Stomach (tissue), 19 donors: Measurements from ENCODE around the gene RANGRF. TPM values are rescaled to one million over a fixed set of nuclear protein-coding genes. Genes with fewer than 3 reads are reported as not detected.

Experiments
- DNase-seq, 2 donors: peaks; one replicate each; pipeline versions ENCODE4 v3.0.0 to v3.0.0-alpha.2; 2013 to 2019
- H3K27ac ChIP-seq, 5 donors: fragments of 200-600 bp in 4 of 5; sonication (generic) in 4 of 5; one replicate each; pipeline ENCODE4 v1.5.1; 2013 to 2019; ENCODE audit warnings: mild to moderate bottlenecking in 1 of 5, moderate library complexity in 1 of 5
- H3K27me3 ChIP-seq, 3 donors: fragments of 200-600 bp; sonication (generic); one replicate each; pipeline ENCODE4 v1.5.1; 2017 to 2019; ENCODE audit warnings: mixed run types in 1 of 3
- H3K36me3 ChIP-seq, 4 donors: fragments of 200-600 bp; sonication (generic); 1 replicate in 3 of 4; 2 replicates in 1 of 4; pipeline ENCODE4 v1.5.1; 2016 to 2019
- H3K4me1 ChIP-seq, 4 donors: fragments of 200-600 bp; sonication (generic); one replicate each; pipeline ENCODE4 v1.5.1; 2016 to 2019
- H3K4me3 ChIP-seq, 4 donors: fragments of 200-600 bp; sonication (generic) in 3 of 4; one replicate each; pipeline ENCODE4 v1.5.1; 2016 to 2019; ENCODE audit warnings: mild to moderate bottlenecking in 1 of 4
- H3K9me3 ChIP-seq, 4 donors: fragments of 200-600 bp; sonication (generic); one replicate each; pipeline ENCODE4 v1.5.1; 2016 to 2019
- CTCF ChIP-seq, 7 experiments: fragments of 450-650 bp in 4 of 7; fragments of 200-600 bp in 3 of 7; sonication (generic) in 3 of 7; IDR thresholded peaks; one replicate each; pipeline ENCODE4 v1.5.1; 2016 to 2019; ENCODE audit warnings: antibody characterized with exemption in 7 of 7, control low read depth in 2 of 7, mild to moderate bottlenecking in 1 of 7
- EP300 ChIP-seq: sonication (generic); formaldehyde crosslinking; IDR thresholded peaks from one replicate; pipeline ENCODE4 v1.6.1; 2017; ENCODE audit warnings: antibody characterized with exemption
- POLR2A ChIP-seq, 4 donors: fragments of 450-650 bp; IDR thresholded peaks; one replicate each; pipeline ENCODE4 v1.6.1; 2016; ENCODE audit warnings: antibody characterized with exemption in 4 of 4, control low read depth in 2 of 4, mild to moderate bottlenecking in 1 of 4, moderate library complexity in 1 of 4
- POLR2AphosphoS5 ChIP-seq, 3 donors: sonication (generic); formaldehyde crosslinking; IDR thresholded peaks; one replicate each; pipeline ENCODE4 v1.6.1; 2016; ENCODE audit warnings: antibody characterized with exemption in 3 of 3
- WGBS, 5 donors: extraction: QIAGEN DNeasy Blood & Tissue Kit in 3 of 5; methylation state at CpG; one replicate each; pipeline versions ENCODE4 v1.1.5 to v1.1.7; 2013 to 2018; 5-methylcytosine and 5-hydroxymethylcytosine counted together
- intact Hi-C: fragments of 100-400 bp; cut with DNase I; formaldehyde crosslinking; loops from one replicate; pipeline ENCODE4 v1.15.1; 2023; ENCODE audit warnings: low total_unique reads
- long read RNA-seq, 10 donors: transcript quantifications; one replicate each; lab custom pipeline, GENCODE V29; 2026
- polyA plus RNA-seq, 3 donors: library from polyadenylated mRNA; stranded (reverse); fragments of 200-250 nt; gene quantifications; one replicate each; pipeline ENCODE4 v1.2.3, GENCODE V29; 2013
- total RNA-seq, 5 donors: library from RNA; depleted of rRNA; stranded (reverse); fragments of >200 nt; gene quantifications; one replicate each; pipeline versions ENCODE4 v1.1.0 to v1.2.3, GENCODE V29; 2014 to 2016
- donor health status: healthy with polysubstance abuse.
- donor health status: Bipolar disorder and iron deficiency.
- donor health status: healthy.

RANGRF gene, protein sequence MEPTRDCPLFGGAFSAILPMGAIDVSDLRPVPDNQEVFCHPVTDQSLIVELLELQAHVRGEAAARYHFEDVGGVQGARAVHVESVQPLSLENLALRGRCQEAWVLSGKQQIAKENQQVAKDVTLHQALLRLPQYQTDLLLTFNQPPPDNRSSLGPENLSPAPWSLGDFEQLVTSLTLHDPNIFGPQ
- total RNA-seq (10 to 100 TPM in 1 of 5 donors, 1 to 10 TPM in 3, not detected in 1; 2.9 to 25.4 (median 7.6) TPM), polyA plus RNA-seq (10 to 100 TPM; 48.5 to 59.2 (median 54.1) TPM)
- long read RNA-seq, donor 1, partial matches to known transcripts: 0 of 4 reads
- long read RNA-seq, donor 1, other reads (novel, unspliced or antisense): 0 of 4 reads
- long read RNA-seq, donor 2, transcript RANGRF-202 (4 exons, 1,074 nt): minor isoform, 5 of 27 reads
- long read RNA-seq, donor 2, transcript RANGRF-201 (5 exons, 1,009 nt): major isoform, 9 of 27 reads
- long read RNA-seq, donor 2, partial matches to known transcripts: 6 of 27 reads
- long read RNA-seq, donor 2, other reads (novel, unspliced or antisense): 0 of 27 reads
- long read RNA-seq, donor 3, partial matches to known transcripts: 0 of 7 reads
- long read RNA-seq, donor 3, other reads (novel, unspliced or antisense): 0 of 7 reads
- long read RNA-seq, donor 4, transcript RANGRF-201 (5 exons, 1,009 nt): major isoform, 5 of 6 reads
- long read RNA-seq, donor 4, partial matches to known transcripts: 0 of 6 reads
- long read RNA-seq, donor 4, other reads (novel, unspliced or antisense): 0 of 6 reads
- long read RNA-seq, donor 5, partial matches to known transcripts: 6 of 14 reads
- long read RNA-seq, donor 5, other reads (novel, unspliced or antisense): 0 of 14 reads
- long read RNA-seq, donor 6, transcript RANGRF-202 (4 exons, 1,074 nt): minor isoform, 7 of 54 reads
- long read RNA-seq, donor 6, transcript RANGRF-201 (5 exons, 1,009 nt): major isoform, 18 of 54 reads
- long read RNA-seq, donor 6, transcript RANGRF-203 (3 exons, 1,140 nt): minor isoform, 5 of 54 reads
- long read RNA-seq, donor 6, partial matches to known transcripts: 20 of 54 reads
- long read RNA-seq, donor 6, other reads (novel, unspliced or antisense): 0 of 54 reads
- long read RNA-seq, donor 7, transcript RANGRF-201 (5 exons, 1,009 nt): major isoform, 12 of 24 reads
- long read RNA-seq, donor 7, transcript RANGRF-202 (4 exons, 1,074 nt): minor isoform, 6 of 24 reads
- long read RNA-seq, donor 7, partial matches to known transcripts: 0 of 24 reads
- long read RNA-seq, donor 7, other reads (novel, unspliced or antisense): 0 of 24 reads
- long read RNA-seq, donor 8, transcript RANGRF-202 (4 exons, 1,074 nt): major isoform, 7 of 39 reads
- long read RNA-seq, donor 8, transcript RANGRF-201 (5 exons, 1,009 nt): major isoform, 7 of 39 reads
- long read RNA-seq, donor 8, partial matches to known transcripts: 22 of 39 reads
- long read RNA-seq, donor 8, other reads (novel, unspliced or antisense): 0 of 39 reads
- long read RNA-seq, donor 9, transcript RANGRF-202 (4 exons, 1,074 nt): minor isoform, 5 of 16 reads
- long read RNA-seq, donor 9, transcript RANGRF-201 (5 exons, 1,009 nt): major isoform, 8 of 16 reads
- long read RNA-seq, donor 9, partial matches to known transcripts: 0 of 16 reads
- long read RNA-seq, donor 9, other reads (novel, unspliced or antisense): 0 of 16 reads
- long read RNA-seq, donor 10, partial matches to known transcripts: 0 of 5 reads
- long read RNA-seq, donor 10, other reads (novel, unspliced or antisense): 0 of 5 reads

- Histone ChIP-seq H3K27me3 (no peaks in the 10 kb centered on the region), H3K27ac (peak within 1 kb of the TSS; percentile 94 to 99 (median 95)), H3K4me1 (peaks cover 8 to 54% (median 48%) of the 10 kb centered on the region in 4 donors), H3K36me3 (peaks cover 0 to 10% (median 0%) of the 10 kb centered on the region in 4 donors), H3K9me3 (no peaks in the 10 kb centered on the region), H3K4me3 (peak within 1 kb of the TSS; percentile 68 to 86 (median 77))
- peak; percentile 36 to 92 (median 81) for TF ChIP-seq POLR2AphosphoS5 (IDR thresholded peaks at IDR 0.05)
- peak; percentile 23 for TF ChIP-seq EP300
- TF ChIP-seq POLR2A (IDR thresholded peaks at IDR 0.05): peak in 1 of 4 donors; percentile 31
- no peak for TF ChIP-seq CTCF (IDR thresholded peaks at IDR 0.05)
- peak; percentile 94 to 96 for DNase-seq
- intact Hi-C loops: no loop called here
- WGBS, 5 donors: 0 to 1% (median 0%) methylated on average over 34 to 53 of the region's 53 CpGs
Measured at GRCh38 chr17:8288336-8289102, at the start of gene RANGRF. Gene RANGRF, plus strand, starts transcription at chr17:8288670. Its CDS starts 119 bp downstream, at chr17:8288789.

DNA sequence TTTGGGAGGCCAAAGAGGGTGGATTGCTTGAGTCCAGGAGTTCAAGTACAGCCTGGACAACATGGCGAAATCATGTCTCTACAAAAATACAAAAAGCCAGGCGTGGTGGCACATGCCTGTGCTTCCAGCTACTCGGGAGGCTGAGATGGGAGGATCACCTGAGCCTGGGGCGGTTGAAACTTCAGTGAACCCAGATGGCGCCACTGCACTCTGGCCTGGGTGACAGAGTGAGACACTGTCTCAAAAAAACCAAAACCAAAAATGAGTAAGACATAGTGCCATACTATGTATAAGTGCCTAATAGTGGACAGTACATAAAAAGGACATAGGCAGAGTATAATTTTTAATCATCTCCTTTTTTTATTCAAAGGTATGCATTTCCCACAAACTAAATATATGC lies 44.6 kb upstream of the RANGRF start:
- DNase-seq: no peak
- Histone ChIP-seq H3K27ac (no peak overlapping the region), H3K27me3 (no peaks in the 10 kb centered on the region), H3K36me3 (peaks cover 18 to 52% (median 45%) of the 10 kb centered on the region in 4 donors), H3K4me1 (peaks cover 0 to 22% (median 18%) of the 10 kb centered on the region in 4 donors), H3K4me3 (no peak overlapping the region), H3K9me3 (no peaks in the 10 kb centered on the region)
- TF ChIP-seq POLR2A (IDR thresholded peaks at IDR 0.05): no peak
- TF ChIP-seq CTCF (IDR thresholded peaks at IDR 0.05): no peak
- no peak for TF ChIP-seq POLR2AphosphoS5 (IDR thresholded peaks at IDR 0.05)
- TF ChIP-seq EP300: no peak
- intact Hi-C loops: no loop called here
- 89 to 95% (median 90%) methylated on average over 5 of the region's 5 CpGs for WGBS, 5 donors

DNA sequence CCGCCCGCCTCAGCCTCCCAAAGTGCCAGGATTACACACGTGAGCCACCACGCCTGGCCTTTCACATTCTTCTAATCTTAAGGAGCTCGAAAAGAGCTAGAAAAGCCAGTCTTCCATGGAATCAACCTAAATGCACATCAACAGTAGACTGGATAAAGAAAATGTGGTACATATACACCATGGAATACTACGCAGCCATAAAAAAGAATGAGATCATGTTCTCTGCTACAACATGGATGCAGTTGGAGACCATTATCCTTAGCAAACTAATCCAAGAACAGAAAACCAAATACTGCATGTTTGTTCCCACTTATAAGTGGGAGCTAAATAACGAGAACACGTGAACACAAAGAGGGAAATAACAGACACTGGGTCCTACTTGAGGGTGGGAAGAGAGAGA lies 43.7 kb upstream of the RANGRF start:
- intact Hi-C loops: no loop called here
- no peaks in the 10 kb centered on the region for H3K9me3 ChIP-seq
- no peaks in the 10 kb centered on the region for H3K27me3 ChIP-seq
- no peak overlapping the region for H3K27ac ChIP-seq
- WGBS, 5 donors: 96 to 100% (median 97%) methylated on average over 8 of the region's 8 CpGs
- H3K36me3 ChIP-seq: peaks cover 17 to 43% (median 36%) of the 10 kb centered on the region in 4 donors
- H3K4me1 ChIP-seq: peaks cover 5 to 27% (median 23%) of the 10 kb centered on the region in 4 donors
- no peak for DNase-seq
- H3K4me3 ChIP-seq: no peak overlapping the region
- TF ChIP-seq POLR2AphosphoS5 (IDR thresholded peaks at IDR 0.05) (no peak), EP300 (no peak), CTCF (IDR thresholded peaks at IDR 0.05) (no peak), POLR2A (IDR thresholded peaks at IDR 0.05) (no peak)
